ENCODE data around the gene SENP6.
"Not testable (repeated sequence)": the region's sequence is repeated elsewhere in the genome, so short reads cannot be mapped to it uniquely, and the experiment has no call there.

Gene SENP6

GRCh38 chr6:75609639-75610590 lies 8.2 kb downstream of the SENP6 start:
- DNase-seq (ENCODE audit: low read depth) = no peak

GRCh38 chr6:75611011-75611701 lies 9.5 kb downstream of the SENP6 start:
- DNase-seq (ENCODE audit: low read depth) = no peak

- peak; percentile 11 for DNase-seq (ENCODE audit: low read depth)
Measured at GRCh38 chr6:75611702-75612375, 10.2 kb downstream of the SENP6 start.

GRCh38 chr6:75612434-75612833 lies 10.8 kb downstream of the SENP6 start:
- no peak for DNase-seq (ENCODE audit: low read depth)

GRCh38 chr6:75613056-75613501 lies 11.4 kb downstream of the SENP6 start:
- no peak for DNase-seq (ENCODE audit: low read depth)

GRCh38 chr6:75618437-75618836 lies 16.8 kb downstream of the SENP6 start:
- DNase-seq (ENCODE audit: low read depth) = no peak

- no peak for DNase-seq (ENCODE audit: low read depth)
Measured at GRCh38 chr6:75619230-75619899, 17.7 kb downstream of the SENP6 start.

GRCh38 chr6:75620381-75621304 lies 19.0 kb downstream of the SENP6 start:
- no peak for DNase-seq (ENCODE audit: low read depth)

- no peak for DNase-seq (ENCODE audit: low read depth)
Measured at GRCh38 chr6:75621846-75622245, 20.2 kb downstream of the SENP6 start.

- DNase-seq (ENCODE audit: low read depth) = no peak
Measured at GRCh38 chr6:75623491-75623890, 21.8 kb downstream of the SENP6 start.

GRCh38 chr6:75624335-75624734 lies 22.7 kb downstream of the SENP6 start:
- no peak for DNase-seq (ENCODE audit: low read depth)

GRCh38 chr6:75624988-75625387 lies 23.3 kb downstream of the SENP6 start:
- no peak for DNase-seq (ENCODE audit: low read depth)

- no peak for DNase-seq (ENCODE audit: low read depth)
Measured at GRCh38 chr6:75626561-75626960, 24.9 kb downstream of the SENP6 start.

- DNase-seq (ENCODE audit: low read depth) = not testable (repeated sequence)
Measured at GRCh38 chr6:75627708-75628107, 26.0 kb downstream of the SENP6 start.

- no peak for DNase-seq (ENCODE audit: low read depth)
Measured at GRCh38 chr6:75631859-75632635, 30.4 kb downstream of the SENP6 start.

GRCh38 chr6:75633045-75633444 lies 31.4 kb downstream of the SENP6 start:
- no peak for DNase-seq (ENCODE audit: low read depth)

- DNase-seq (ENCODE audit: low read depth) = no peak
Measured at GRCh38 chr6:75642311-75642710, 40.6 kb downstream of the SENP6 start.

- DNase-seq (ENCODE audit: low read depth) = no peak
Measured at GRCh38 chr6:75643173-75643572, 41.5 kb downstream of the SENP6 start.

- no peak for DNase-seq (ENCODE audit: low read depth)
Measured at GRCh38 chr6:75656479-75656878, 54.8 kb downstream of the SENP6 start.

- DNase-seq (ENCODE audit: low read depth) = no peak
Measured at GRCh38 chr6:75657327-75657726, 55.6 kb downstream of the SENP6 start.
